CD4-positive, alpha-beta T cell treated with Interleukin-2 at 100 ng/mL for 4 hours (primary cell): ENCODE data around the gene LCORL.
"Not testable (repeated sequence)": the region's sequence is repeated elsewhere in the genome, so short reads cannot be mapped to it uniquely, and the experiment has no call there.

Experiments
- DNase-seq: peaks from one replicate; pipeline ENCODE4 v3.0.0-alpha.2; 2020; ENCODE audit warnings: low spot score

Gene LCORL

GRCh38 chr4:18020145-18020670 is 1.3 kb downstream of the LCORL start:
- no peak for DNase-seq

GRCh38 chr4:18014269-18014668 is 7.3 kb downstream of the LCORL start:
- DNase-seq: no peak

GRCh38 chr4:18012807-18013462 is 8.6 kb downstream of the LCORL start:
- no peak for DNase-seq

GRCh38 chr4:18012134-18012806 is 9.3 kb downstream of the LCORL start:
- no peak for DNase-seq

- DNase-seq: no peak
These were observed 13.9 kb downstream of the LCORL start for GRCh38 chr4:18007625-18008024.

- not testable (repeated sequence) for DNase-seq
These were observed 15.1 kb downstream of the LCORL start for GRCh38 chr4:18006432-18006831.

GRCh38 chr4:17997129-17997528 is 24.4 kb downstream of the LCORL start:
- DNase-seq: no peak

- DNase-seq: no peak
These were observed 26.4 kb downstream of the LCORL start for GRCh38 chr4:17995165-17995564.

- DNase-seq: no peak
These were observed 35.7 kb downstream of the LCORL start for GRCh38 chr4:17985832-17986231.

- DNase-seq: no peak
These were observed 40.5 kb downstream of the LCORL start for GRCh38 chr4:17981063-17981462.

- no peak for DNase-seq
These were observed 52.8 kb downstream of the LCORL start for GRCh38 chr4:17968721-17969120.

- no peak for DNase-seq
These were observed 54.5 kb downstream of the LCORL start for GRCh38 chr4:17967078-17967477.

- DNase-seq: no peak
These were observed 55.2 kb downstream of the LCORL start for GRCh38 chr4:17966312-17966711.

GRCh38 chr4:17964576-17964975 is 57.0 kb downstream of the LCORL start:
- DNase-seq: no peak

GRCh38 chr4:17962171-17962570 is 59.4 kb downstream of the LCORL start:
- no peak for DNase-seq

- DNase-seq: no peak
These were observed 60.3 kb downstream of the LCORL start for GRCh38 chr4:17961249-17961648.

GRCh38 chr4:17958181-17958580 is 63.4 kb downstream of the LCORL start:
- DNase-seq: no peak

- no peak for DNase-seq
These were observed 63.9 kb downstream of the LCORL start for GRCh38 chr4:17957688-17958087.

- no peak for DNase-seq
These were observed 65.3 kb downstream of the LCORL start for GRCh38 chr4:17956245-17956644.

GRCh38 chr4:17945303-17945702 is 76.3 kb downstream of the LCORL start:
- DNase-seq: no peak

- no peak for DNase-seq
These were observed 79.8 kb downstream of the LCORL start for GRCh38 chr4:17941731-17942130.

GRCh38 chr4:17939054-17939453 is 82.5 kb downstream of the LCORL start:
- DNase-seq: no peak

GRCh38 chr4:17934286-17934685 is 87.3 kb downstream of the LCORL start:
- no peak for DNase-seq

GRCh38 chr4:17933126-17933525 is 88.4 kb downstream of the LCORL start:
- no peak for DNase-seq
